ENCODE results near the gene EFHC1.

The EFHC1 gene

GRCh38 chr6:52410979-52411378, 9.2 kb upstream of the EFHC1 start:
- no peak for DNase-seq (ENCODE audit: extremely low read depth, low read depth)
- no peak for TF ChIP-seq CTCF (IDR thresholded peaks at IDR 0.05; ENCODE audit: low read depth, low read length)

GRCh38 chr6:52411911-52412310, 8.2 kb upstream of the EFHC1 start:
- no peak for TF ChIP-seq CTCF (IDR thresholded peaks at IDR 0.05; ENCODE audit: low read depth, low read length)

GRCh38 chr6:52415333-52415732, 4.8 kb upstream of the EFHC1 start:
- DNase-seq (ENCODE audit: extremely low read depth, low read depth): no peak
- no peak for TF ChIP-seq CTCF (IDR thresholded peaks at IDR 0.05; ENCODE audit: low read depth, low read length)

More at GRCh38 chr6:52411911-52412310, 8.2 kb upstream of the EFHC1 start:
- no peak for DNase-seq (ENCODE audit: extremely low read depth, low read depth)

- no peak for DNase-seq (ENCODE audit: extremely low read depth, low read depth)
Observed at GRCh38 chr6:52415917-52416628, 4.1 kb upstream of the EFHC1 start.

GRCh38 chr6:52416629-52417151, 3.5 kb upstream of the EFHC1 start:
- DNase-seq (ENCODE audit: extremely low read depth, low read depth): peak; percentile 53

More at GRCh38 chr6:52415917-52416628, 4.1 kb upstream of the EFHC1 start:
- no peak for TF ChIP-seq CTCF (IDR thresholded peaks at IDR 0.05; ENCODE audit: low read depth, low read length)

GRCh38 chr6:52417675-52418111, 2.4 kb upstream of the EFHC1 start:
- TF ChIP-seq CTCF (IDR thresholded peaks at IDR 0.05; ENCODE audit: low read depth, low read length): no peak
- DNase-seq (ENCODE audit: extremely low read depth, low read depth): peak; percentile 74

More at GRCh38 chr6:52416629-52417151, 3.5 kb upstream of the EFHC1 start:
- TF ChIP-seq CTCF (IDR thresholded peaks at IDR 0.05; ENCODE audit: low read depth, low read length): peak; percentile 77

- DNase-seq (ENCODE audit: extremely low read depth, low read depth): no peak
- no peak for TF ChIP-seq CTCF (IDR thresholded peaks at IDR 0.05; ENCODE audit: low read depth, low read length)
Observed at GRCh38 chr6:52418606-52419005, 1.5 kb upstream of the EFHC1 start.
